GM19099 (cell line): Measurements from ENCODE around the gene BLVRB.

Source experiments
- POLR2A ChIP-seq: IDR thresholded peaks from 3 replicates; pipeline ENCODE4 v1.6.1; 2011; ENCODE audit warnings: low read depth; ENCODE audit not compliant: insufficient read length; ENCODE audit errors: extremely low read depth

The BLVRB gene

GRCh38 chr19:40497214-40497613, 31.7 kb upstream of the BLVRB start:
- TF ChIP-seq POLR2A, result no peak

GRCh38 chr19:40494191-40494838, 28.8 kb upstream of the BLVRB start:
- no peak for TF ChIP-seq POLR2A

GRCh38 chr19:40493778-40494177, 28.2 kb upstream of the BLVRB start:
- no peak for TF ChIP-seq POLR2A

GRCh38 chr19:40492274-40492673, 26.7 kb upstream of the BLVRB start:
- no peak for TF ChIP-seq POLR2A

- no peak for TF ChIP-seq POLR2A
Measured at GRCh38 chr19:40489882-40490230, 24.3 kb upstream of the BLVRB start.

GRCh38 chr19:40486017-40486416, 20.5 kb upstream of the BLVRB start:
- TF ChIP-seq POLR2A, result no peak

GRCh38 chr19:40474737-40475136, 9.2 kb upstream of the BLVRB start:
- no peak for TF ChIP-seq POLR2A

- no peak for TF ChIP-seq POLR2A
Measured at GRCh38 chr19:40472516-40472915, 7.0 kb upstream of the BLVRB start.

- no peak for TF ChIP-seq POLR2A
Measured at GRCh38 chr19:40471111-40471510, 5.6 kb upstream of the BLVRB start.

GRCh38 chr19:40469011-40469410, 3.5 kb upstream of the BLVRB start:
- TF ChIP-seq POLR2A, result no peak

GRCh38 chr19:40466985-40467734, 1.6 kb upstream of the BLVRB start, which contains the start of gene SPTBN4:
Gene SPTBN4 (plus strand): TSS chr19:40467001. CDS start chr19:40472622, 5,621 bp downstream.
- TF ChIP-seq POLR2A, result no peak

- no peak for TF ChIP-seq POLR2A
Measured at GRCh38 chr19:40466219-40466984, 857 bp upstream of the BLVRB start.

- no peak for TF ChIP-seq POLR2A
Measured at GRCh38 chr19:40465025-40465556, 454 bp downstream of the BLVRB start.

GRCh38 chr19:40464059-40465024, 1.2 kb downstream of the BLVRB start:
- TF ChIP-seq POLR2A, result no peak
